Coronary artery (tissue), 2 donors: ENCODE results near the gene CD24.

Experiments
- DNase-seq: peaks from one replicate; pipeline ENCODE4 v3.0.0-alpha.2; 2017; ENCODE audit warnings: low spot score
- H3K27ac ChIP-seq, 2 donors: fragments of 200-600 bp; sonication (generic); one replicate each; pipeline ENCODE4 v1.5.1; 2016 to 2019
- H3K4me3 ChIP-seq: fragments of 200-600 bp; sonication (generic); 2 replicates; pipeline ENCODE4 v1.5.1; 2016; ENCODE audit warnings: mild to moderate bottlenecking, moderate library complexity
- CTCF ChIP-seq: fragments of 200-600 bp; sonication (generic); IDR thresholded peaks from one replicate; pipeline ENCODE4 v1.5.1; 2019; ENCODE audit warnings: antibody characterized with exemption

The CD24 gene

GRCh38 chr6:106959985-106960384 lies 14.5 kb downstream of the CD24 start:
- no peak for DNase-seq
- no peak overlapping the region for H3K4me3 ChIP-seq
- no peak for TF ChIP-seq CTCF
- H3K27ac ChIP-seq = no peak overlapping the region

DNA sequence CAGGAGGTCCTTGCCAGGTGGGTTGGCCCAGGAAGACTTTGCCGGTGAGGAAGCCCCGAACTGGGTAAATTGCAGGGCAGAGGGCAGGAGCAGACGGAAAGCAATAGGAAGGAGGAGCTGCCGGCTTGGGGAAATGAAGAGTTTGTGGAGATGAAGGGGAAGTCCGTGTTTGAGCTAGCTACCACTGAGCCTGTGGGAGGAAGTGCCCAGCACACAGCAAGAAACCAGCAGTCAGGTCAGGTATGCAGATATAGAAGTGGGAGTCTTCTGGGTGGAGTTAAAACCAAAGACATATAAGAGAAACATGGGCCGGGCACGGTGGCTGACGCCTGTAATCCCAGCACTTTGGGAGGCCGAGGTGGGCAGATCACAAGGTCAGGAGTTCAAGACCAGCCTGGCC lies 34.7 kb downstream of the CD24 start:
- no peak for DNase-seq
- TF ChIP-seq CTCF = no peak
- no peak overlapping the region for H3K4me3 ChIP-seq
- no peak overlapping the region for H3K27ac ChIP-seq

- TF ChIP-seq CTCF = no peak
- no peak overlapping the region for H3K4me3 ChIP-seq
- no peak overlapping the region for H3K27ac ChIP-seq
- DNase-seq = no peak
Measured at GRCh38 chr6:106939208-106939607, 35.3 kb downstream of the CD24 start.

GRCh38 chr6:106927531-106928398 lies 46.8 kb downstream of the CD24 start:
- DNase-seq = no peak
- no peak overlapping the region for H3K4me3 ChIP-seq
- no peak overlapping the region for H3K27ac ChIP-seq
- no peak for TF ChIP-seq CTCF

DNA sequence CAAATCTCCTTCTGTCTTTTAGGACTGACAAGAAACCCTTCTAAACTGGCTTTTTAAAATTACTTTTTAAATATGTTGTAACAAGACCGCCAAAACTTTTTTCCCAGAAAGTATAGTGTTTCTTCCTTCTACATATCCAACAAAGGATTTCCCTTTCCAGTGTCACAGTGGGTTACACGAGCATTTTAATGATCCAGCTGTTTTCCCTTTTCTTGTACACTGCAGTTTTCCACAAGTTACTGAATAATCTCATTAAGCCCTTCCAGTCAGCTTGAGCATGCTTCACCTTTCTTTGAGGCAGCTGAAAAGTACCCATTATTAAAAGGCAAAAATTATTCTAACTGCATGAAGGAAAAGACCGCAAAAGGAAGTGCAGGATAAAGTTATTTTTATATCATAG lies 48.6 kb downstream of the CD24 start:
- no peak for DNase-seq
- no peak for TF ChIP-seq CTCF
- H3K27ac ChIP-seq = no peak overlapping the region
- no peak overlapping the region for H3K4me3 ChIP-seq

- H3K27ac ChIP-seq = no peak overlapping the region
- H3K4me3 ChIP-seq = no peak overlapping the region
- DNase-seq = no peak
- TF ChIP-seq CTCF = no peak
Measured at GRCh38 chr6:106924694-106925523, 49.6 kb downstream of the CD24 start.
